Measurements from ENCODE around the gene XPOT.
A peak's percentile ranks its signal among the peaks of the same experiment; 100 is the strongest.

The XPOT gene

DNA sequence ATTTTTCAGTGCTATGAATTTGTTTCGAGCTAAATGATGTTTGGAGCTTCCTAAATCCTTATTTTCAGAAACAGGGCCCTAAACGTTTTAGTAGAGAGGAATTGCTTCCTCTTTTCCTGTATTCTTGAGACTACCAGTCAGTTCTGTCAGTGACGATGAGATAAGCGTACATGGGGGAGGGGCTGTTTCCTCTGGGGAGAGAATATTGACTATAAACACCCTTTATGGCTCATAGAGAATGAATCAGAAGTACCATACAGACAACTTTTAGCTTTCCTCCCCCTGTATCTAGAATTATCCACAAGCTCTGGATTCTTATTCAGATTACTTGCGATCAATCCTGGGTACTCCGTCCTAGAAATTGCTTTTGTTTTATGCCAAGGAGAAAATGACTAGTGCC lies 52.8 kb downstream of the XPOT start:
- Histone ChIP-seq H3K27me3 (ENCODE audit: insufficient read depth, poor library complexity, severe bottlenecking) (no peaks in the 10 kb centered on the region), H3K36me3 (ENCODE audit: low read depth) (peaks cover 70% of the 10 kb centered on the region), H3K27ac (ENCODE audit: poor library complexity, severe bottlenecking) (peak overlapping the region; percentile 5), H3K9me3 (ENCODE audit: severe bottlenecking) (no peaks in the 10 kb centered on the region), H3K4me3 (ENCODE audit: severe bottlenecking) (no peak overlapping the region), H3K4me1 (ENCODE audit: insufficient read depth, poor library complexity, severe bottlenecking) (peaks cover 45% of the 10 kb centered on the region)
- ATAC-seq (ENCODE audit: low read depth), result no peak
- TF ChIP-seq, protein P1, sequence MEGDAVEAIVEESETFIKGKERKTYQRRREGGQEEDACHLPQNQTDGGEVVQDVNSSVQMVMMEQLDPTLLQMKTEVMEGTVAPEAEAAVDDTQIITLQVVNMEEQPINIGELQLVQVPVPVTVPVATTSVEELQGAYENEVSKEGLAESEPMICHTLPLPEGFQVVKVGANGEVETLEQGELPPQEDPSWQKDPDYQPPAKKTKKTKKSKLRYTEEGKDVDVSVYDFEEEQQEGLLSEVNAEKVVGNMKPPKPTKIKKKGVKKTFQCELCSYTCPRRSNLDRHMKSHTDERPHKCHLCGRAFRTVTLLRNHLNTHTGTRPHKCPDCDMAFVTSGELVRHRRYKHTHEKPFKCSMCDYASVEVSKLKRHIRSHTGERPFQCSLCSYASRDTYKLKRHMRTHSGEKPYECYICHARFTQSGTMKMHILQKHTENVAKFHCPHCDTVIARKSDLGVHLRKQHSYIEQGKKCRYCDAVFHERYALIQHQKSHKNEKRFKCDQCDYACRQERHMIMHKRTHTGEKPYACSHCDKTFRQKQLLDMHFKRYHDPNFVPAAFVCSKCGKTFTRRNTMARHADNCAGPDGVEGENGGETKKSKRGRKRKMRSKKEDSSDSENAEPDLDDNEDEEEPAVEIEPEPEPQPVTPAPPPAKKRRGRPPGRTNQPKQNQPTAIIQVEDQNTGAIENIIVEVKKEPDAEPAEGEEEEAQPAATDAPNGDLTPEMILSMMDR (IDR thresholded peaks at IDR 0.05; ENCODE audit: poor library complexity, severe bottlenecking), result no peak
- DNase-seq (ENCODE audit: low spot score), result no peak

DNA sequence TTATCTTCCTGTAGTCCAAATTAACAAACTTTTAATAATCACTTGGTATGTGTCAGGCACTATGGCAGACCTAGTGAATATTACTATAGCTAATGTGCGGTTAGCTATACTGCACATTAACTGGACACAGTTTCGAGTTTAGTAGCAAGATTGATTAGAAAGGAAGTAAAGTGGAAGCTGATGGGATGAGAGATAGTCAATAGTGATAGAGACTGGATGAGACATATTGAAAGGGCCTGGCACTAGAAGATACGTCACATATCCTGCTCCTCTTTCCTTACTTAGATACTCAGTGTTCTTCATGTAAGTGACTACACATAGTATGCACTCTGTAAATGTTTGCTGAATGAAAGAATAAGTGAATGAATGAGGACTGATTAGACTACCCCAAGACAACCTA lies 53.3 kb downstream of the XPOT start:
- Histone ChIP-seq H3K36me3 (ENCODE audit: low read depth) (peaks cover 74% of the 10 kb centered on the region), H3K27ac (ENCODE audit: poor library complexity, severe bottlenecking) (peak overlapping the region; percentile 5), H3K27me3 (ENCODE audit: insufficient read depth, poor library complexity, severe bottlenecking) (no peaks in the 10 kb centered on the region), H3K4me3 (ENCODE audit: severe bottlenecking) (no peak overlapping the region), H3K4me1 (ENCODE audit: insufficient read depth, poor library complexity, severe bottlenecking) (peaks cover 45% of the 10 kb centered on the region), H3K9me3 (ENCODE audit: severe bottlenecking) (no peaks in the 10 kb centered on the region)
- ATAC-seq (ENCODE audit: low read depth), result no peak
- TF ChIP-seq, protein P1 (IDR thresholded peaks at IDR 0.05; ENCODE audit: poor library complexity, severe bottlenecking), result no peak
- DNase-seq (ENCODE audit: low spot score), result no peak

GRCh38 chr12:64457923-64458322 lies 53.7 kb downstream of the XPOT start:
- no peaks in the 10 kb centered on the region for H3K9me3 ChIP-seq (ENCODE audit: severe bottlenecking)
- no peaks in the 10 kb centered on the region for H3K27me3 ChIP-seq (ENCODE audit: insufficient read depth, poor library complexity, severe bottlenecking)
- peaks cover 78% of the 10 kb centered on the region for H3K36me3 ChIP-seq (ENCODE audit: low read depth)
- no peak for DNase-seq (ENCODE audit: low spot score)
- TF ChIP-seq, protein P1 (IDR thresholded peaks at IDR 0.05; ENCODE audit: poor library complexity, severe bottlenecking), result no peak
- peaks cover 45% of the 10 kb centered on the region for H3K4me1 ChIP-seq (ENCODE audit: insufficient read depth, poor library complexity, severe bottlenecking)
- peak overlapping the region; percentile 5 for H3K27ac ChIP-seq (ENCODE audit: poor library complexity, severe bottlenecking)
- no peak overlapping the region for H3K4me3 ChIP-seq (ENCODE audit: severe bottlenecking)
- ATAC-seq (ENCODE audit: low read depth), result no peak

- ATAC-seq (ENCODE audit: low read depth), result peak; percentile 48
- Histone ChIP-seq H3K9me3 (ENCODE audit: severe bottlenecking) (no peaks in the 10 kb centered on the region), H3K27ac (ENCODE audit: poor library complexity, severe bottlenecking) (peak overlapping the region; percentile 27), H3K36me3 (ENCODE audit: low read depth) (peaks cover 73% of the 10 kb centered on the region), H3K27me3 (ENCODE audit: insufficient read depth, poor library complexity, severe bottlenecking) (no peaks in the 10 kb centered on the region), H3K4me1 (ENCODE audit: insufficient read depth, poor library complexity, severe bottlenecking) (peaks cover 34% of the 10 kb centered on the region), H3K4me3 (ENCODE audit: severe bottlenecking) (peak overlapping the region; percentile 27)
- DNase-seq (ENCODE audit: low spot score), result no peak
- TF ChIP-seq, protein P1 (IDR thresholded peaks at IDR 0.05; ENCODE audit: poor library complexity, severe bottlenecking), result no peak
Measured at GRCh38 chr12:64459394-64459891, 55.3 kb downstream of the XPOT start.

GRCh38 chr12:64461634-64462414 lies 57.6 kb downstream of the XPOT start:
- Histone ChIP-seq H3K9me3 (ENCODE audit: severe bottlenecking) (no peaks in the 10 kb centered on the region), H3K4me1 (ENCODE audit: insufficient read depth, poor library complexity, severe bottlenecking) (peaks cover 34% of the 10 kb centered on the region), H3K27me3 (ENCODE audit: insufficient read depth, poor library complexity, severe bottlenecking) (no peaks in the 10 kb centered on the region), H3K4me3 (ENCODE audit: severe bottlenecking) (no peak overlapping the region), H3K36me3 (ENCODE audit: low read depth) (peaks cover 80% of the 10 kb centered on the region), H3K27ac (ENCODE audit: poor library complexity, severe bottlenecking) (peak overlapping the region; percentile 40)
- DNase-seq (ENCODE audit: low spot score), result no peak
- TF ChIP-seq, protein P1 (IDR thresholded peaks at IDR 0.05; ENCODE audit: poor library complexity, severe bottlenecking), result no peak
- ATAC-seq (ENCODE audit: low read depth), result peak; percentile 92
